ENCODE results near the gene TNFAIP2. TPM values are rescaled to one million over a fixed set of nuclear protein-coding genes. Genes with fewer than 3 reads are reported as not detected.

Gene TNFAIP2
- total RNA-seq, 4 donors from 2014 or later, result 28.6 to 37.2 (median 31.2) TPM

DNA sequence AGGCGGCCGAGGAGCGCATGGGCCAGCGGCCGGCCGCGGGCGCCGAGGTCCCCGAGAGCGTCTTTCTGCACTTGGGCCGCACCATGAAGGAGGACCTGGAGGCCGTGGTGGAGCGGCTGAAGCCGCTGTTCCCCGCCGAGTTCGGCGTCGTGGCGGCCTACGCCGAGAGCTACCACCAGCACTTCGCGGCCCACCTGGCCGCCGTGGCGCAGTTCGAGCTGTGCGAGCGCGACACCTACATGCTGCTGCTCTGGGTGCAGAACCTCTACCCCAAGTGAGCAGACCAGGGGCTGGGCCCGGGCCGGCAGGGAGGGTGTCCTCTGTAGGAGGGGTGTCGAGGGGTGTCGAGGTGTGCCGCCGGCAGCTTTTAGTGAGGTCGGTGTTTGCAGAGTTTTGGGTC lies 4.1 kb downstream of the TNFAIP2 start:
- TF ChIP-seq, protein P1, sequence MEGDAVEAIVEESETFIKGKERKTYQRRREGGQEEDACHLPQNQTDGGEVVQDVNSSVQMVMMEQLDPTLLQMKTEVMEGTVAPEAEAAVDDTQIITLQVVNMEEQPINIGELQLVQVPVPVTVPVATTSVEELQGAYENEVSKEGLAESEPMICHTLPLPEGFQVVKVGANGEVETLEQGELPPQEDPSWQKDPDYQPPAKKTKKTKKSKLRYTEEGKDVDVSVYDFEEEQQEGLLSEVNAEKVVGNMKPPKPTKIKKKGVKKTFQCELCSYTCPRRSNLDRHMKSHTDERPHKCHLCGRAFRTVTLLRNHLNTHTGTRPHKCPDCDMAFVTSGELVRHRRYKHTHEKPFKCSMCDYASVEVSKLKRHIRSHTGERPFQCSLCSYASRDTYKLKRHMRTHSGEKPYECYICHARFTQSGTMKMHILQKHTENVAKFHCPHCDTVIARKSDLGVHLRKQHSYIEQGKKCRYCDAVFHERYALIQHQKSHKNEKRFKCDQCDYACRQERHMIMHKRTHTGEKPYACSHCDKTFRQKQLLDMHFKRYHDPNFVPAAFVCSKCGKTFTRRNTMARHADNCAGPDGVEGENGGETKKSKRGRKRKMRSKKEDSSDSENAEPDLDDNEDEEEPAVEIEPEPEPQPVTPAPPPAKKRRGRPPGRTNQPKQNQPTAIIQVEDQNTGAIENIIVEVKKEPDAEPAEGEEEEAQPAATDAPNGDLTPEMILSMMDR (IDR thresholded peaks at IDR 0.05), result no peak
- no peak for TF ChIP-seq POLR2A (IDR thresholded peaks at IDR 0.05)
- peaks cover 66 to 94% of the 10 kb centered on the region in 2 donors for H3K4me1 ChIP-seq
- H3K27me3 ChIP-seq, result no peaks in the 10 kb centered on the region
- H3K36me3 ChIP-seq, result no peaks in the 10 kb centered on the region
- H3K27ac ChIP-seq, result no peak overlapping the region
- no peak for DNase-seq
- no peak overlapping the region for H3K4me3 ChIP-seq (replicated peaks in 1 of 3)
- 78% methylated on average over 8 of the region's 39 CpGs; no CpG with 5 or more reads in 1 of the 2 donors for WGBS, 2 donors
- H3K9me3 ChIP-seq, result no peaks in the 10 kb centered on the region
- intact Hi-C loops (cut with DNase I), result no loop called here

DNA sequence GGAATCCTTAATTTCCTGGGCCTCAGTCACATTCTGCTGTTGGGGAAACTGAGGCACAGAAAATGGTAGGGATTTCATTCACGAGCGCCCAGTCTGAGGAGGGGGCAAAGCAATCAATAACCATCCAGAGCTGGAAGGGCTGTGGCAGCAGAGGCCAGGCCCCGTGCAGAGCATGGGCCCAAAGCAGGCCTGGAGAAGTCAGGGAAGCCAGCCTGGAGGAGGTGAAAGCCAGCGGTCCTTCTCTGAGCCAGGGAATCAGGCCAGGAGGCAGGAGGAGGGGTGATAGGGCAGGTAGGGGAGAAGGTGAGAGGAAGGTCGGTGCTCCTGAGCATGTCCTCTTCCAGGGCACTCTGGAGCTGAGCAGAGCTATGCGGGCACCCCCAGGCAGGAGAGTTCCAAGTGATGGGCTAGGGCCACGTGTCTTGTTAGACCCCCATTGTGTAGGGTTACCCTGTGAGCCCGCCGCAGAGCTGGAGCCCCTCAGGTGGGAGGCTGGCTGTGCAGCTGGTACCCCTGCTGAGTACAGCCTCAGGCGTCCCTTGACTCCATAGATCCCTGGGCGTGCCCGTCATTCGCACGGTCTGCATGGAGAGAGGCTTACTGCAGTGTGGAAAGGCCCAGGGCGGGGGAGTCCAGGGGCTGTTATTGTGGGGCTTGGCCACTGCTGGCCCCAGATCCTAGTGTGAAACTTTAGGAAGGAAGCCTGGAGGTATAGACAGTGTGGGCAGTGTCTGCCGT lies 4.8 kb downstream of the TNFAIP2 start:
- Histone ChIP-seq H3K4me3 (replicated peaks in 1 of 3) (no peak overlapping the region), H3K9me3 (no peaks in the 10 kb centered on the region), H3K27ac (peak overlapping the region in 2 of 3 donors; percentile 46 to 91), H3K27me3 (no peaks in the 10 kb centered on the region), H3K36me3 (no peaks in the 10 kb centered on the region), H3K4me1 (peaks cover 66 to 93% of the 10 kb centered on the region in 2 donors)
- intact Hi-C loops (cut with DNase I), result no loop called here
- no peak for DNase-seq
- TF ChIP-seq POLR2A (IDR thresholded peaks at IDR 0.05), result no peak
- TF ChIP-seq, protein P1 (IDR thresholded peaks at IDR 0.05), result no peak
- 91 to 99% methylated on average over 7 to 14 of the region's 16 CpGs for WGBS, 2 donors

DNA sequence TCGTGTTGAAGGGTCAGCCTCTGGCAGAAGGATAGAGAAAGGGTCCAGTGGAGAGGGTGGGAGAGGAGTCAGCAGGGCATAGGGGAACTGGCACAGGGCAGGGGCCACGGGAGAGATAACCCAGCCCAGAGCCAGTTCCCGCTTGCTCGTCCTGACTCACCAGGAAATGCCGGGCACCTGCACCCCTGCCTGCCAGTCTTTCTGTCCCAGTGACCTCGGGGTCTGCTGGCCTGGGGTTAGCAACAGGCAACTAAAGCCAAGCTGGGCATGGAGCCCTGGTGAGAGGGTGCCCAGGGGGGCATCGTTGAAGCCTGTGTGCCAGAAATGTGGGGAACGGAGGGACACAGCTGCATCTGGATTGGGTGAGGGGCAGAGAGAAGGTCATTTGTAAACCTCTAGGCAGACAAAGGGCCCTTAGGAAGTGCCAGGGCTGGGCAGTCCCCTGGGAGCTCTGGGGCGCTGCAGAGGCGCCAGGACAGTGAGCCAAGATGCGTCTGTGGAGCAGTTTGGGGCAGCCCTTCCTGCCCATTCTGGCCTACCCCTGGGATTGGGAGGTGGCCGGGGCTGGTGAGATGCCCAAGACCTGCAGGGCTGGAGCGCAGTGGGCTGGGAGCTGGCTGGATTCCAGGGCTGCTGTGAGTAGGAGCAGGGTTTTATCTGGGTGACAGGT lies 5.5 kb downstream of the TNFAIP2 start:
- no peak for TF ChIP-seq POLR2A (IDR thresholded peaks at IDR 0.05)
- TF ChIP-seq, protein P1 (IDR thresholded peaks at IDR 0.05), result no peak
- intact Hi-C loops (cut with DNase I), result no loop called here
- H3K27ac ChIP-seq, result peak overlapping the region in 2 of 3 donors; percentile 46 to 91
- no peaks in the 10 kb centered on the region for H3K27me3 ChIP-seq
- H3K9me3 ChIP-seq, result no peaks in the 10 kb centered on the region
- DNase-seq, result peak; percentile 49 to 51
- no peaks in the 10 kb centered on the region for H3K36me3 ChIP-seq
- no peak overlapping the region for H3K4me3 ChIP-seq (replicated peaks in 1 of 3)
- WGBS, 2 donors, result 69 to 81% methylated on average over 13 of the region's 13 CpGs
- peaks cover 61 to 86% of the 10 kb centered on the region in 2 donors for H3K4me1 ChIP-seq

DNA sequence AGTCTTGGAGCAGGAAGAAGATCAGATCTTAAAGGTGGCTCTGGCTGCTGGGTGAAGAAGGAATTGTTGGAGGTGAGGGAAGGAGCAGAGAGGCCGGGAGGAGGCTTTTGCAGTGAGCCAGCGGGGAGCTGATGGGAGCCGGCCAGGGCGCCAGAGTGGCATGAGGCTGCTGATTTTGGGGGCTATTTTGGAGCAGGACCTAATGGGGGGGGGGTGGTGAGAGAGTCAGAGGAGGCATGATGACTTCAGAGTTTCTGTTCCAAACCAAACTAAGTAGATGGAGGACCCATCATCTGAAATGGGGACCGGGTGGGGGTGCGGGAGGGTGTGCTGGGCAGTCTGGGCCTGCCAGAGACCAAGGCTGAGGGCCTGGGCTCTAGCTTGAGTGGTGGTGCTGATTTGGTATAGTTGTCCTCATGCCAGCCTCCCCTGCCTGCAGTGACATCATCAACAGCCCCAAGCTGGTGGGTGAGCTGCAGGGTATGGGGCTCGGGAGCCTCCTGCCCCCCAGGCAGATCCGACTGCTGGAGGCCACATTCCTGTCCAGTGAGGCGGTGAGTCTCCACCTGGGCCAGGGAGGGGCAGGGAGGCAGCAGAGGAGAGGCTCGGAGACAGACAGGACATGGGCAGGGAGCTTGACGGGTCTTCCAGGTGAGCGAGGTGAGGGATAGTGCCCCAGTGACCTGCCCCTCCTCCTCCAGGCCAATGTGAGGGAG lies 6.2 kb downstream of the TNFAIP2 start:
- DNase-seq, result peak; percentile 48 to 52
- peak overlapping the region in 2 of 3 donors; percentile 46 to 91 for H3K27ac ChIP-seq
- H3K9me3 ChIP-seq, result no peaks in the 10 kb centered on the region
- no peaks in the 10 kb centered on the region for H3K36me3 ChIP-seq
- H3K4me3 ChIP-seq (replicated peaks in 1 of 3), result no peak overlapping the region
- 69 to 79% methylated on average over 11 to 12 of the region's 12 CpGs for WGBS, 2 donors
- peaks cover 57 to 79% of the 10 kb centered on the region in 2 donors for H3K4me1 ChIP-seq
- H3K27me3 ChIP-seq, result no peaks in the 10 kb centered on the region
- intact Hi-C loops (cut with DNase I), result no loop called here
- TF ChIP-seq, protein P1 (IDR thresholded peaks at IDR 0.05), result no peak
- no peak for TF ChIP-seq POLR2A (IDR thresholded peaks at IDR 0.05)

Data from thyroid gland (tissue), 4 donors.